Endothelial cell (in vitro differentiated cells): ENCODE data around the gene ZNF618. TPM values are rescaled to one million over a fixed set of nuclear protein-coding genes. Genes with fewer than 3 reads are reported as not detected.

Source experiments
- DNase-seq: peaks from one replicate; pipeline ENCODE4 v3.0.0; 2021; ENCODE audit warnings: low spot score
- H3K27ac Mint-ChIP-seq: one replicate; pipeline ENCODE4 v1.8.0; 2021; ENCODE audit warnings: mixed read lengths, inconsistent platforms; ENCODE audit not compliant: unreplicated experiment
- H3K27me3 Mint-ChIP-seq: one replicate; pipeline ENCODE4 v1.8.0; 2021; ENCODE audit warnings: mild to moderate bottlenecking, moderate library complexity, mixed read lengths, inconsistent platforms; ENCODE audit not compliant: unreplicated experiment
- H3K36me3 Mint-ChIP-seq: one replicate; pipeline ENCODE4 v1.8.0; 2021; ENCODE audit warnings: mild to moderate bottlenecking, low read depth, mixed read lengths, inconsistent platforms; ENCODE audit not compliant: unreplicated experiment
- H3K4me1 Mint-ChIP-seq: one replicate; pipeline ENCODE4 v1.8.0; 2021; ENCODE audit warnings: mild to moderate bottlenecking, mixed read lengths, inconsistent platforms; ENCODE audit not compliant: unreplicated experiment
- H3K4me3 Mint-ChIP-seq: one replicate; pipeline ENCODE4 v1.8.0; 2021; ENCODE audit warnings: mild to moderate bottlenecking, mixed read lengths, inconsistent platforms; ENCODE audit not compliant: unreplicated experiment
- H3K9me3 Mint-ChIP-seq: one replicate; pipeline ENCODE4 v1.8.0; 2021; ENCODE audit warnings: mixed read lengths, inconsistent platforms; ENCODE audit not compliant: unreplicated experiment
- CTCF ChIP-seq: fragments of 200-600 bp; sonication (generic); IDR thresholded peaks from one replicate; pipeline ENCODE4 v1.5.0; 2021; ENCODE audit warnings: antibody characterized with exemption; ENCODE audit not compliant: unreplicated experiment
- total RNA-seq: library from RNA; stranded (reverse); fragmentation: NEBNext Ultra II Directional; extraction: Animal tissue kit (Norgen Biotek cat#: 25700); gene quantifications from one replicate; pipeline ENCODE4 v1.2.1, GENCODE V29; 2021; ENCODE audit not compliant: unreplicated experiment

ZNF618 gene
- total RNA-seq, 1 donor from 2014 or later: 35.0 TPM

- TF ChIP-seq CTCF: no peak
- peak; percentile 37 for DNase-seq
- H3K4me1 Mint-ChIP-seq: peaks cover 4% of the 10 kb centered on the region
- peaks cover 4% of the 10 kb centered on the region for H3K9me3 Mint-ChIP-seq
- no peaks in the 10 kb centered on the region for H3K36me3 Mint-ChIP-seq
- H3K27ac Mint-ChIP-seq: no peak overlapping the region
- peaks cover 28% of the 10 kb centered on the region for H3K27me3 Mint-ChIP-seq
- no peak overlapping the region for H3K4me3 Mint-ChIP-seq
Measured at GRCh38 chr9:114098021-114098935, 222.2 kb downstream of the ZNF618 start.

- peaks cover 4% of the 10 kb centered on the region for H3K4me1 Mint-ChIP-seq
- H3K27ac Mint-ChIP-seq: no peak within 1 kb of the TSS
- DNase-seq: no peak
- H3K4me3 Mint-ChIP-seq: no peak within 1 kb of the TSS
- no peak for TF ChIP-seq CTCF
- H3K9me3 Mint-ChIP-seq: peaks cover 4% of the 10 kb centered on the region
- no peaks in the 10 kb centered on the region for H3K36me3 Mint-ChIP-seq
- peaks cover 24% of the 10 kb centered on the region for H3K27me3 Mint-ChIP-seq
Measured at GRCh38 chr9:114098936-114099668, 223.0 kb downstream of the ZNF618 start, which contains the start of gene KIF12. KIF12 (minus strand) TSS chr9:114099292; CDS start chr9:114099276, 16 bp downstream.

- no peak for DNase-seq
- Mint-ChIP-seq H3K27me3 (peaks cover 24% of the 10 kb centered on the region), H3K27ac (no peak overlapping the region), H3K36me3 (no peaks in the 10 kb centered on the region), H3K4me1 (peaks cover 4% of the 10 kb centered on the region), H3K9me3 (peaks cover 4% of the 10 kb centered on the region), H3K4me3 (no peak overlapping the region)
- TF ChIP-seq CTCF: no peak
Measured at GRCh38 chr9:114099669-114100270, 223.7 kb downstream of the ZNF618 start.

GRCh38 chr9:114100536-114100935, 224.4 kb downstream of the ZNF618 start:
- Mint-ChIP-seq H3K27ac (no peak overlapping the region), H3K36me3 (no peaks in the 10 kb centered on the region), H3K27me3 (peaks cover 24% of the 10 kb centered on the region), H3K4me1 (peaks cover 4% of the 10 kb centered on the region), H3K4me3 (no peak overlapping the region), H3K9me3 (peaks cover 4% of the 10 kb centered on the region)
- no peak for DNase-seq
- no peak for TF ChIP-seq CTCF
